ENCODE measurements around the gene IER5L. TPM values are rescaled to one million over a fixed set of nuclear protein-coding genes. Genes with fewer than 3 reads are reported as not detected.
"Not testable (repeated sequence)": the region's sequence is repeated elsewhere in the genome, so short reads cannot be mapped to it uniquely, and the experiment has no call there.

IER5L gene
- total and polyA plus RNA-seq, 4 experiments from 2014 or later, result 0.07 to 3.6 (median 1.6) TPM

GRCh38 chr9:129163753-129164152 is 14.3 kb downstream of the IER5L start:
- no peak overlapping the region for H3K4me3 Mint-ChIP-seq
- POLR2A ChIA-PET (ENCODE audit: partially characterized antibody), result no interaction called here
- CTCF ChIA-PET (ENCODE audit: partially characterized antibody), result interaction anchor here (4.3 kb wide), 1 partner anchor 21 kb away, joined by 21 read pairs; no protein-coding TSS in a partner anchor

GRCh38 chr9:129163198-129163670 is 14.8 kb downstream of the IER5L start:
- DNase-seq; H3K27me3 Mint-ChIP-seq; H3K4me3 ChIP-seq (ENCODE audit: low read length in 2 of 2); H3K4me3 Mint-ChIP-seq; H3K27me3 ChIP-seq (ENCODE audit: insufficient read depth, low read length); H3K36me3 ChIP-seq (ENCODE audit: insufficient read depth, low read length); H3K27ac Mint-ChIP-seq; intact Hi-C loops (cut with micrococcal nuclease); H3K27ac ChIP-seq (ENCODE audit: low read depth, low read length); H3K9me3 Mint-ChIP-seq; POLR2A ChIA-PET (ENCODE audit: partially characterized antibody); H3K36me3 Mint-ChIP-seq; H3K9me3 ChIP-seq (ENCODE audit: control insufficient read depth in 1 of 2, low read length in 2 of 2); CTCF ChIA-PET (ENCODE audit: partially characterized antibody): not testable (repeated sequence)
- H3K4me1 ChIP-seq (ENCODE audit: insufficient read depth, low read length), result peaks cover 11% of the 10 kb centered on the region
- peaks cover 10 to 26% (median 12%) of the 10 kb centered on the region in 4 donors for H3K4me1 Mint-ChIP-seq

More at GRCh38 chr9:129163753-129164152, 14.3 kb downstream of the IER5L start:
- DNase-seq, result no peak
- H3K9me3 ChIP-seq (ENCODE audit: control insufficient read depth in 1 of 2, low read length in 2 of 2), result no peaks in the 10 kb centered on the region
- no peaks in the 10 kb centered on the region for H3K27me3 ChIP-seq (ENCODE audit: insufficient read depth, low read length)
- peaks cover 10 to 26% (median 12%) of the 10 kb centered on the region in 4 donors for H3K4me1 Mint-ChIP-seq
- H3K4me1 ChIP-seq (ENCODE audit: insufficient read depth, low read length), result peaks cover 11% of the 10 kb centered on the region
- H3K36me3 Mint-ChIP-seq, result no peaks in the 10 kb centered on the region
- H3K4me3 ChIP-seq (ENCODE audit: low read length in 2 of 2), result no peak overlapping the region
- no peaks in the 10 kb centered on the region for H3K27me3 Mint-ChIP-seq
- H3K36me3 ChIP-seq (ENCODE audit: insufficient read depth, low read length), result no peaks in the 10 kb centered on the region
- H3K27ac ChIP-seq (ENCODE audit: low read depth, low read length), result no peak overlapping the region
- intact Hi-C loops (cut with micrococcal nuclease), result no loop called here
- no peak overlapping the region for H3K27ac Mint-ChIP-seq
- peaks cover 0 to 1% (median 0%) of the 10 kb centered on the region in 8 donors for H3K9me3 Mint-ChIP-seq

GRCh38 chr9:129162497-129163197 is 15.4 kb downstream of the IER5L start:
- no peaks in the 10 kb centered on the region for H3K27me3 Mint-ChIP-seq
- peaks cover 11% of the 10 kb centered on the region for H3K4me1 ChIP-seq (ENCODE audit: insufficient read depth, low read length)
- H3K4me1 Mint-ChIP-seq, result peaks cover 6 to 21% (median 9%) of the 10 kb centered on the region in 4 donors
- no peaks in the 10 kb centered on the region for H3K27me3 ChIP-seq (ENCODE audit: insufficient read depth, low read length)
- CTCF ChIA-PET (ENCODE audit: partially characterized antibody), result no interaction called here
- H3K4me3 Mint-ChIP-seq, result no peak overlapping the region
- H3K4me3 ChIP-seq (ENCODE audit: low read length in 2 of 2), result no peak overlapping the region
- H3K9me3 Mint-ChIP-seq, result peaks cover 0 to 1% (median 0%) of the 10 kb centered on the region in 8 donors
- peak overlapping the region in 2 of 7 donors; percentile 29 to 55 for H3K27ac Mint-ChIP-seq
- H3K36me3 Mint-ChIP-seq, result no peaks in the 10 kb centered on the region
- POLR2A ChIA-PET (ENCODE audit: partially characterized antibody), result no interaction called here
- no peak overlapping the region for H3K27ac ChIP-seq (ENCODE audit: low read depth, low read length)
- no peaks in the 10 kb centered on the region for H3K9me3 ChIP-seq (ENCODE audit: control insufficient read depth in 1 of 2, low read length in 2 of 2)
- no peaks in the 10 kb centered on the region for H3K36me3 ChIP-seq (ENCODE audit: insufficient read depth, low read length)
- no peak for DNase-seq
- intact Hi-C loops (cut with micrococcal nuclease), result no loop called here

- Histone ChIP-seq H3K36me3 (ENCODE audit: insufficient read depth, low read length) (no peaks in the 10 kb centered on the region), H3K27me3 (ENCODE audit: insufficient read depth, low read length) (no peaks in the 10 kb centered on the region), H3K4me1 (ENCODE audit: insufficient read depth, low read length) (peaks cover under 1% of the 10 kb centered on the region), H3K9me3 (ENCODE audit: control insufficient read depth in 1 of 2, low read length in 2 of 2) (no peaks in the 10 kb centered on the region), H3K4me3 (ENCODE audit: low read length in 2 of 2) (no peak overlapping the region), H3K27ac (ENCODE audit: low read depth, low read length) (no peak overlapping the region)
- H3K4me1 Mint-ChIP-seq, result peaks cover 0 to 10% (median under 1%) of the 10 kb centered on the region in 4 donors
- H3K27me3 Mint-ChIP-seq, result no peaks in the 10 kb centered on the region
- CTCF ChIA-PET (ENCODE audit: partially characterized antibody), result interaction anchor here (0.9 to 1.4 kb wide), 3 partner anchors 13 to 22 kb away, joined by 3 to 5 read pairs (median 4); no protein-coding TSS in a partner anchor
- intact Hi-C loops (cut with micrococcal nuclease), result no loop called here
- no peak overlapping the region for H3K4me3 Mint-ChIP-seq
- peaks cover 0 to 1% (median 0%) of the 10 kb centered on the region in 8 donors for H3K9me3 Mint-ChIP-seq
- POLR2A ChIA-PET (ENCODE audit: partially characterized antibody), result no interaction called here
- no peak for DNase-seq
- H3K27ac Mint-ChIP-seq, result peak overlapping the region in 2 of 7 donors; percentile 52 to 79
- H3K36me3 Mint-ChIP-seq, result no peaks in the 10 kb centered on the region
Observed at GRCh38 chr9:129161534-129161837, 16.6 kb downstream of the IER5L start.

GRCh38 chr9:129160712-129161533 is 17.1 kb downstream of the IER5L start:
- Histone ChIP-seq H3K36me3 (ENCODE audit: insufficient read depth, low read length) (no peaks in the 10 kb centered on the region), H3K27ac (ENCODE audit: low read depth, low read length) (no peak overlapping the region), H3K9me3 (ENCODE audit: control insufficient read depth in 1 of 2, low read length in 2 of 2) (no peaks in the 10 kb centered on the region), H3K27me3 (ENCODE audit: insufficient read depth, low read length) (no peaks in the 10 kb centered on the region), H3K4me3 (ENCODE audit: low read length in 2 of 2) (no peak overlapping the region), H3K4me1 (ENCODE audit: insufficient read depth, low read length) (no peaks in the 10 kb centered on the region)
- no peak for DNase-seq
- CTCF ChIA-PET (ENCODE audit: partially characterized antibody), result interaction anchor here (0.9 to 1.4 kb wide), 3 partner anchors 13 to 21 kb away, joined by 3 to 5 read pairs (median 4); no protein-coding TSS in a partner anchor
- Mint-ChIP-seq H3K9me3 (peaks cover 0 to 3% (median 0%) of the 10 kb centered on the region in 8 donors), H3K4me3 (no peak overlapping the region), H3K27me3 (no peaks in the 10 kb centered on the region), H3K4me1 (peaks cover 0 to 5% (median under 1%) of the 10 kb centered on the region in 4 donors), H3K36me3 (no peaks in the 10 kb centered on the region), H3K27ac (peak overlapping the region in 3 of 7 donors; percentile 8 to 79 (median 52))
- intact Hi-C loops (cut with micrococcal nuclease), result no loop called here
- POLR2A ChIA-PET (ENCODE audit: partially characterized antibody), result no interaction called here

GRCh38 chr9:129156163-129156562 is 21.9 kb downstream of the IER5L start:
- Mint-ChIP-seq H3K4me1 (no peaks in the 10 kb centered on the region), H3K27ac (no peak overlapping the region), H3K9me3 (peaks cover 0 to 1% (median 0%) of the 10 kb centered on the region in 8 donors), H3K4me3 (no peak overlapping the region), H3K36me3 (peaks cover 0 to 15% of the 10 kb centered on the region in 2 donors), H3K27me3 (no peaks in the 10 kb centered on the region)
- DNase-seq, result no peak
- Histone ChIP-seq H3K36me3 (ENCODE audit: insufficient read depth, low read length) (no peaks in the 10 kb centered on the region), H3K9me3 (ENCODE audit: control insufficient read depth in 1 of 2, low read length in 2 of 2) (no peaks in the 10 kb centered on the region), H3K27me3 (ENCODE audit: insufficient read depth, low read length) (no peaks in the 10 kb centered on the region), H3K27ac (ENCODE audit: low read depth, low read length) (no peak overlapping the region), H3K4me1 (ENCODE audit: insufficient read depth, low read length) (no peaks in the 10 kb centered on the region), H3K4me3 (ENCODE audit: low read length in 2 of 2) (no peak overlapping the region)
- CTCF ChIA-PET (ENCODE audit: partially characterized antibody), result interaction anchor here (0.5 to 2.2 kb wide), 4 partner anchors 13 to 454 kb away, joined by 3 to 7 read pairs (median 4); no protein-coding TSS in a partner anchor
- POLR2A ChIA-PET (ENCODE audit: partially characterized antibody), result interaction anchor here (1.0 kb wide), 1 partner anchor 11 kb away, joined by 3 read pairs; no protein-coding TSS in a partner anchor
- intact Hi-C loops (cut with micrococcal nuclease), result no loop called here

GRCh38 chr9:129154866-129155477 is 23.1 kb downstream of the IER5L start:
- Mint-ChIP-seq H3K4me1 (no peaks in the 10 kb centered on the region), H3K27ac (no peak overlapping the region), H3K36me3 (peaks cover 0 to 19% of the 10 kb centered on the region in 2 donors), H3K9me3 (peaks cover 0 to 1% (median 0%) of the 10 kb centered on the region in 8 donors), H3K4me3 (no peak overlapping the region), H3K27me3 (no peaks in the 10 kb centered on the region)
- CTCF ChIA-PET (ENCODE audit: partially characterized antibody), result interaction anchor here (4.4 kb wide), 1 partner anchor 13 kb away, joined by 24 read pairs; no protein-coding TSS in a partner anchor
- Histone ChIP-seq H3K27me3 (ENCODE audit: insufficient read depth, low read length) (no peaks in the 10 kb centered on the region), H3K27ac (ENCODE audit: low read depth, low read length) (no peak overlapping the region), H3K36me3 (ENCODE audit: insufficient read depth, low read length) (no peaks in the 10 kb centered on the region), H3K9me3 (ENCODE audit: control insufficient read depth in 1 of 2, low read length in 2 of 2) (no peaks in the 10 kb centered on the region), H3K4me3 (ENCODE audit: low read length in 2 of 2) (no peak overlapping the region), H3K4me1 (ENCODE audit: insufficient read depth, low read length) (no peaks in the 10 kb centered on the region)
- no peak for DNase-seq
- POLR2A ChIA-PET (ENCODE audit: partially characterized antibody), result no interaction called here
- intact Hi-C loops (cut with micrococcal nuclease), result no loop called here

Measured in CD4-positive, alpha-beta memory T cell (primary cell).